Measurements from ENCODE around the gene CT45A5. TPM values are rescaled to one million over a fixed set of nuclear protein-coding genes. Genes with fewer than 3 reads are reported as not detected.
"Not testable (repeated sequence)": the region's sequence is repeated elsewhere in the genome, so short reads cannot be mapped to it uniquely, and the experiment has no call there.

Gene CT45A5
- total and polyA plus RNA-seq, 2 donors (not counting 1 experiment from before 2014, with no cell fraction given): not detected

GRCh38 chrX:135741192-135741715 lies 44.0 kb downstream of the CT45A5 start:
- Histone ChIP-seq H2AFZ (ENCODE audit: low read length) (no peak overlapping the region), H3K9ac (ENCODE audit: insufficient read depth, low read length) (no peak overlapping the region), H4K20me1 (ENCODE audit: control insufficient read depth, extremely low read depth, insufficient read depth, low read length) (no peaks in the 10 kb centered on the region), H3K27ac (ENCODE audit: insufficient read depth, low read length) (no peak overlapping the region), H3K79me2 (ENCODE audit: control insufficient read depth, insufficient read depth, low read length) (no peaks in the 10 kb centered on the region), H3K4me1 (ENCODE audit: control insufficient read depth, extremely low read depth, insufficient read depth, low read length) (no peaks in the 10 kb centered on the region), H3K36me3 (ENCODE audit: control insufficient read depth, insufficient read depth, low read length) (no peaks in the 10 kb centered on the region), H3K27me3 (ENCODE audit: control insufficient read depth, insufficient read depth, low read length) (no peaks in the 10 kb centered on the region), H3K4me2 (ENCODE audit: extremely low read depth, insufficient read depth, low read length) (no peak overlapping the region), H3K4me3 (replicated peaks in 1 of 4; ENCODE audit: control extremely low read depth in 1 of 4, insufficient read depth in 1 of 4, low read depth in 3 of 4, low read length in 4 of 4) (no peak overlapping the region), H3K9me3 (ENCODE audit: control insufficient read depth, insufficient read depth, low read depth, low read length) (no peaks in the 10 kb centered on the region)
- no peak for TF ChIP-seq EZH2 (IDR thresholded peaks at IDR 0.05; ENCODE audit: low read length, missing control alignments)
- TF ChIP-seq CTCF (conservative IDR thresholded peaks at IDR 0.05 in 1 of 2, IDR thresholded peaks at IDR 0.05 in 1 of 2; ENCODE audit: low read depth in 1 of 2, low read length in 2 of 2): no peak
- DNase-seq (ENCODE audit: low read depth in 2 of 2): no peak

- H2AFZ ChIP-seq (ENCODE audit: low read length): no peak overlapping the region
- H3K4me2 ChIP-seq (ENCODE audit: extremely low read depth, insufficient read depth, low read length): no peak overlapping the region
- peak; percentile 30 to 39 for TF ChIP-seq CTCF (conservative IDR thresholded peaks at IDR 0.05 in 1 of 2, IDR thresholded peaks at IDR 0.05 in 1 of 2; ENCODE audit: low read depth in 1 of 2, low read length in 2 of 2)
- no peak for TF ChIP-seq EZH2 (IDR thresholded peaks at IDR 0.05; ENCODE audit: low read length, missing control alignments)
- H4K20me1 ChIP-seq (ENCODE audit: control insufficient read depth, extremely low read depth, insufficient read depth, low read length): no peaks in the 10 kb centered on the region
- H3K4me1 ChIP-seq (ENCODE audit: control insufficient read depth, extremely low read depth, insufficient read depth, low read length): no peaks in the 10 kb centered on the region
- H3K27ac ChIP-seq (ENCODE audit: insufficient read depth, low read length): no peak overlapping the region
- H3K4me3 ChIP-seq (replicated peaks in 1 of 4; ENCODE audit: control extremely low read depth in 1 of 4, insufficient read depth in 1 of 4, low read depth in 3 of 4, low read length in 4 of 4): no peak overlapping the region
- no peak for DNase-seq (ENCODE audit: low read depth in 2 of 2)
- no peaks in the 10 kb centered on the region for H3K36me3 ChIP-seq (ENCODE audit: control insufficient read depth, insufficient read depth, low read length)
- no peaks in the 10 kb centered on the region for H3K79me2 ChIP-seq (ENCODE audit: control insufficient read depth, insufficient read depth, low read length)
- no peaks in the 10 kb centered on the region for H3K27me3 ChIP-seq (ENCODE audit: control insufficient read depth, insufficient read depth, low read length)
- H3K9me3 ChIP-seq (ENCODE audit: control insufficient read depth, insufficient read depth, low read depth, low read length): no peaks in the 10 kb centered on the region
- H3K9ac ChIP-seq (ENCODE audit: insufficient read depth, low read length): no peak overlapping the region
These were observed 44.6 kb downstream of the CT45A5 start for GRCh38 chrX:135740681-135741149.

- no peak overlapping the region for H2AFZ ChIP-seq (ENCODE audit: low read length)
- H3K9ac ChIP-seq (ENCODE audit: insufficient read depth, low read length): no peak overlapping the region
- no peak for TF ChIP-seq EZH2 (IDR thresholded peaks at IDR 0.05; ENCODE audit: low read length, missing control alignments)
- TF ChIP-seq CTCF (conservative IDR thresholded peaks at IDR 0.05 in 1 of 2, IDR thresholded peaks at IDR 0.05 in 1 of 2; ENCODE audit: low read depth in 1 of 2, low read length in 2 of 2): no peak
- no peak overlapping the region for H3K4me2 ChIP-seq (ENCODE audit: extremely low read depth, insufficient read depth, low read length)
- no peak overlapping the region for H3K4me3 ChIP-seq (replicated peaks in 1 of 4; ENCODE audit: control extremely low read depth in 1 of 4, insufficient read depth in 1 of 4, low read depth in 3 of 4, low read length in 4 of 4)
- no peaks in the 10 kb centered on the region for H3K79me2 ChIP-seq (ENCODE audit: control insufficient read depth, insufficient read depth, low read length)
- H3K36me3 ChIP-seq (ENCODE audit: control insufficient read depth, insufficient read depth, low read length): no peaks in the 10 kb centered on the region
- peak in 1 of 2 donors; percentile 1 for DNase-seq (ENCODE audit: low read depth in 2 of 2)
- H3K4me1 ChIP-seq (ENCODE audit: control insufficient read depth, extremely low read depth, insufficient read depth, low read length): no peaks in the 10 kb centered on the region
- no peaks in the 10 kb centered on the region for H3K27me3 ChIP-seq (ENCODE audit: control insufficient read depth, insufficient read depth, low read length)
- H3K27ac ChIP-seq (ENCODE audit: insufficient read depth, low read length): no peak overlapping the region
- no peaks in the 10 kb centered on the region for H4K20me1 ChIP-seq (ENCODE audit: control insufficient read depth, extremely low read depth, insufficient read depth, low read length)
- no peaks in the 10 kb centered on the region for H3K9me3 ChIP-seq (ENCODE audit: control insufficient read depth, insufficient read depth, low read depth, low read length)
These were observed 47.8 kb downstream of the CT45A5 start for GRCh38 chrX:135737366-135738071.

GRCh38 chrX:135734666-135735065 lies 50.6 kb downstream of the CT45A5 start:
- not testable (repeated sequence) for H3K27ac ChIP-seq (ENCODE audit: insufficient read depth, low read length); H3K9me3 ChIP-seq (ENCODE audit: control insufficient read depth, insufficient read depth, low read depth, low read length); H3K4me2 ChIP-seq (ENCODE audit: extremely low read depth, insufficient read depth, low read length); DNase-seq (ENCODE audit: low read depth in 2 of 2); H3K79me2 ChIP-seq (ENCODE audit: control insufficient read depth, insufficient read depth, low read length); H3K27me3 ChIP-seq (ENCODE audit: control insufficient read depth, insufficient read depth, low read length); H3K9ac ChIP-seq (ENCODE audit: insufficient read depth, low read length); H3K4me3 ChIP-seq (replicated peaks in 1 of 4; ENCODE audit: control extremely low read depth in 1 of 4, insufficient read depth in 1 of 4, low read depth in 3 of 4, low read length in 4 of 4); H3K4me1 ChIP-seq (ENCODE audit: control insufficient read depth, extremely low read depth, insufficient read depth, low read length); H2AFZ ChIP-seq (ENCODE audit: low read length); H4K20me1 ChIP-seq (ENCODE audit: control insufficient read depth, extremely low read depth, insufficient read depth, low read length); H3K36me3 ChIP-seq (ENCODE audit: control insufficient read depth, insufficient read depth, low read length)
